Measurements from ENCODE around the gene B4GALNT2.
"Not testable (repeated sequence)": the region's sequence is repeated elsewhere in the genome, so short reads cannot be mapped to it uniquely, and the experiment has no call there.

B4GALNT2 gene

DNA sequence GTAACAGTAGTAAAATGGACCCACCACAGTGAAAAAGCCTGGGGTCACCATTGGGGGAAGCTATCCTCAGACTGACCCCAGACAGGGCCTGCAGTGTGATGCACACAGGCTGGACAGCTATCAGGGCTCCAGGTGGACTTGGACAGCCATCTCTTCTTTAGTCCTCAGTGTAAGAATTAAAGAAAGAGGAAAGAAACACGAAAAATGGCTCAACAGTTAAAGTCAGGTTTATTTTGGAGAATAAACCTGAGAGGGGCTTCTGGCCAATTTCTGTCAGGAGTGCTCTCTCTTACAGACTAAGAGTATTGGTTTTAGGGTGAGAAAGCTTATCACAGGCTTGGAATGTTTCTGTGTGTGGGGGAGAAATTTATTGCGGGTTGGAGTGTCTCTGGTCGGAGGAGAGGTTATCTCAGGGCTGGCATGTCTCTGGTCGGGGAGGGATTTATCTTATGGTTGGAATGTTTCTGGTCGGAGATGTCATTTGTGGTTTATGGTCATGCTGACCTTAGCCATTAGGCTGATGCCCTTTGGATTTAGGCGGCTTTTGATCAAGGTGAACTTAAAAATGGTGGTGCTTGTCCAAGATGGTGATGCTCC is 10.8 kb upstream of the B4GALNT2 start:
- DNase-seq (ENCODE audit: low read depth) = no peak

DNA sequence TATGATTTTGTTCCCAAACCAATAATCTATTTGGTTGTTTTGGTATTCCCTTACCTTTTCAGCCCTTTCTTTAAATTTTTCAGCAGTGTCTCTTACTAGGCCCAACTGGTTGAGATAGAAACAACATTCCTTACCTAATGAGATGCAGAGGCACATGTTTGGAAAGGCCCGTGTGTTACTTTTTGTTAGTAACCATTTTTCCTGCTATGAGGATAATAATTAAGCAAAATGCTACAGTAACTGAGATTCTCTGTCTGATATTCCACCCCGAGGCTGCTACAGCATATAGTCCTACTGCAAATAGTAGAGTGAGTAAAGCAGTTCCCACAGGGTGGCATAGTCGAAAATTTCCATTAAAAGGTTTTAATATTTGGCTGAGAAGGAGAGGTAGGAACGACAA is 10.0 kb upstream of the B4GALNT2 start:
- no peak for DNase-seq (ENCODE audit: low read depth)

DNA sequence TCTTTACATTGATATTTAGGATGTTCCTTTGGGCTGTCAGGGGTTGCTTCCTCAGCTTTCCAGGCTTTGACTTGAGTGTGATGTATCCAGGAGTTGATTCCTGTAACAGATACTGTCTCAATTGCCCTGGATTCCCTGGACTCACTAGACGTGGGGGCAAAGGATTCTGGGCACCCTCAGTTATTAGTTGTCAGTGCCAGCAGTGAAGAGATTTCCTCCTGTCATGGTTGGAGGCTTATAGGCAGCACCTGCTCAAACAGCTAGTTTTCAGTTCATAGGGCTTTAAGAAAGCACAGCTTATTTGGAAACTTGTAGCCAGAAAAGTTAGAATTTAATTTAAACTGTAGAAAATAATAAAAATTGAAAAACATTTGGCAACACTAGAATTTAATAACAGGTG is 9.5 kb upstream of the B4GALNT2 start:
- DNase-seq (ENCODE audit: low read depth) = no peak

DNA sequence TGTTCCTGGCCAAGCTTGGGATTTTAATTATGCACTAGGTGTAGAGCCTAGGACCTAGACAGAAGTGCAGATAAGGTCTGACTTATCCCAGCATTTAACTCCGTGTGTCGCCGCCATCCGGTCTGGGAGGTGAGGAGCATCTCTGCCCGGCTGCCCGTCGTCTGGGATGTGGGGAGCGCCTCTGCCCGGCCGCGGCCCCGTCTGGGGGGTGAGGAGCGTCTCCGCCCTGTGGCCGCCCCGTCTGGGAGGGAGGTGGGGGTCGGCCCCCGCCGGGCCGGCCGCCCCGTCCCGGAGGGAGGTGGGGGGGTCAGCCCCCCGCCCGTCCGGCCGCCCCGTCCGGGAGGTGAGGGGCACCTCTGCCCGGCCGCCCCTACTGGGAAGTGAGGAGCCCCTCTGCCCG is 7.1 kb upstream of the B4GALNT2 start:
- no peak for DNase-seq (ENCODE audit: low read depth)

DNA sequence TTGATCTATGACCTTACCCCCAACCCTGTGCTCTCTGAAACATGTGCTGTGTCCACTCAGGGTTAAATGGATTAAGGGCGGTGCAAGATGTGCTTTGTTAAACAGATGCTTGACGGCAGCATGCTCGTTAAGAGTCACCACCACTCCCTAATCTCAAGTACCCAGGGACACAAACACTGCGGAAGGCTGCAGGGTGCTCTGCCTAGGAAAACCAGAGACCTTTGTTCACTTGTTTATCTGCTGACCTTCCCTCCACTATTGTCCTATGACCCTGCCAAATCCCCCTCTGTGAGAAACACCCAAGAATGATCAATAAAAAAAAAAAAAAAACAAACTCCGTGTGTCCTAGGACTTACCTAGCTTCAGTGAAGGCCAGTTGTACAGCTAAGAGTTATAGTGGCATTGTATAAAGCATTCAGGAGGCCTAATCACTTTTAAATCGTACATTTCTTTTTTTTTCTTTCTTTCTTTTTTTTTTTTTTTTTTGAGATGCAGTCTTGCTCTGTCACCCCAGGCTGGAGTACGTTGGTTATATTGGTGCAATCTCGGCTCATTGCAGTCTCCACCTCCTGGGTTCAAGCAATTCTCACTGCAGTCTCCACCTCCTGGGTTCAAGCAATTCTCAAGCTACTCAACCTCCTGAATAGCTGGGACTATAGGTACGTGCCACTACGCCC is 6.2 kb upstream of the B4GALNT2 start:
- DNase-seq (ENCODE audit: low read depth) = not testable (repeated sequence)

DNA sequence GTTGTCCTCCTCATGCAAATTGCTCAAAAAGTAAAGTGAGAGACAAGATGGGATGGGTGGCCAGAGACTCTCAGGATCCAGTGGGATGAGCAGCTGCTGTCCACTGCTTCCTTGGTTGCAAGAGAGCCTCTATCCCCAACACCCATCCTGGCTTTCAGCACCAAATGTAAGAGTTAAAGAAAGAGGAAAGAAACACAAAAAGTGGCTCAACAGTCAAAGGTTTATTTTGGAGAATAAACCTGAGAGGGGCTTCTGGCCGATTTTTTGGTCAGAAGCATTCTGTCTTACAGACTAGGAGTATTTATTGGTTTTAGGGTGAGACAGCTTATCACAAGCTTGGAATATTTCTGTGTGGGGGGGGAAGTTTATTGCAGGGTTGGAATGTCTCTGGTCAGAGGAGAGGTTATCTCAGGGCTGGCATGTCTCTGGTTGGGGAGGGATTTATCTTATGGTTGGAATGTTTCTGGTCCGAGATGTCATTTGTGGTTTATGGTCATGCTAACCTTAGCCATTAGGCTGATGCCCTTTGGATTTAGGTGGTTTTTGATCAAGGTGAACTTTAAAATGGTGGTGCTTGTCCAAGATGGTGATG is 3.1 kb upstream of the B4GALNT2 start:
- DNase-seq (ENCODE audit: low read depth) = not testable (repeated sequence)

DNA sequence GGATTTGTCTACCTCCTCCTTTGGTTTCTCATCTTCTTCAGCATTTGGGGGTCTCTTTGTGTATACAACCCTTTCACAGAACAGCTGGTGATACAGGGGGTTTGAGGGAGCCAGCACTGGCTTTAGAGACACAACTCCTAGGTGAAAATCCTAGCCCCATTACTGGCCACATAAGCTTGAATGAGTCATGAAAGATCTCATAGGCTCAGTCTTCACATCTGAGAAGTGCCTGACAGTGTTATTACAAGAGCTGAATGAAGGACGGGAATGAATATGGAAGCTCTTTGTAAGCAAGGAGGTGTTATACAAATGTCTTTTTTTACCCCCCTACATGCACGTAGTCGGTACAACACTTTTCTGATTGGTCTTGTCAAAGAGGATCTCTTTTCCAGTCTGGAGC is 1.7 kb upstream of the B4GALNT2 start:
- no peak for DNase-seq (ENCODE audit: low read depth)

DNA sequence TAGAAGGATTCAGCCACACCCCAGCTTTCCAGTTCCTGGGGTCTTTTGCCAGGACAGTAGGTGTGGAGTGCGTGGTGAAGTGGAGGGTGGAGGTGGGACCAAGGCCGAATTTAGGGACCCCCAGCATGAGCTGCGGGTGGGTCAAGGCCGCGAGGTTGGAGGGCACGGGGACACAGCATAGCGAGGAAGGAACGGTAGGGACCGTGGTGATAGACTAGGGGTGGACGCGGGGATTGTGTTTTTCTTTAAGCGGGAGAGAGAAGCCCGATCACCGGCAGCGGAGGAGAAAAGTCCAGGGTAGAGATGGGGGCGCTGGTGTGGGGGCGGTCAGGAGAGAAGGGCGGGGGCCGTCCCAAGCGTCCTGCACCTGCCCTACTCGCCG is 261 bp upstream of the B4GALNT2 start:
- no peak for DNase-seq (ENCODE audit: low read depth)

DNA sequence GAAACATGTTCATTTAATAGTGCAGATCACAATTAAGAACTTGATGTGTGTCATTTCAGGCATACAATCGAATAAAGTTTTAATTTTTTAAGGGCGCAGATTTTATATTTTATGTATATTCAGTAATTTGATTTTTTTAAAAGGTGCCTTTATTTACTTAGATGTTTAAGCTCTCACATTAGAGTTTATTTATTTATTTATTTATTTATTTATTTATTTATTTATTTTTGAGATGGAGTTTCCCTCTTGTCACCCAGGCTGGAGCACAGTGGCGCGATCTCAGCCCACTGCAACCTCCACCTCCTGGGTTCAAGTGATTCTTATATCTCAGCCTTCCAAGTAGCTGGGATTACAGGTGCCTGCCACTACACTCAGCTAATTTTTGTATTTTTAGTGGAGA is 3.8 kb downstream of the B4GALNT2 start:
- no peak for DNase-seq (ENCODE audit: low read depth)

DNA sequence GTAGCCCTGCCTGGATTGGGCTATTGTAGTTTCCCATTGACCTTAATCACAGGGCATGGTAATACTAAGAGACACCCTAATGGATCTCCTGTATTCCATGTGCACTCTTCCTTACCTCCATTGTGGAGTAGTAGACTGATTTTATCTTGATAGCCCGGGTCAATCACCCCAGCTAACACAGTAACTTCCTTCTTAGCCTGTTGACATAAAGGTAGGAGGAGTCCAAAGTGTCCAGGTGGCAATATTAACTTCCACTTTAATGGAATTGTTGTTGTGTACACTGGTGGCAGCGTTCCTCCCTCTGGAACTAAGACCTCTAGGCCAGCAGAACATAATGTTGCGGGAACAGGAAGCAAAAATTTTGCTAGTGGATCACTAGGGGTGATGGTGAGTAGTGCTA is 13.1 kb downstream of the B4GALNT2 start:
- DNase-seq (ENCODE audit: low read depth) = not testable (repeated sequence)

DNA sequence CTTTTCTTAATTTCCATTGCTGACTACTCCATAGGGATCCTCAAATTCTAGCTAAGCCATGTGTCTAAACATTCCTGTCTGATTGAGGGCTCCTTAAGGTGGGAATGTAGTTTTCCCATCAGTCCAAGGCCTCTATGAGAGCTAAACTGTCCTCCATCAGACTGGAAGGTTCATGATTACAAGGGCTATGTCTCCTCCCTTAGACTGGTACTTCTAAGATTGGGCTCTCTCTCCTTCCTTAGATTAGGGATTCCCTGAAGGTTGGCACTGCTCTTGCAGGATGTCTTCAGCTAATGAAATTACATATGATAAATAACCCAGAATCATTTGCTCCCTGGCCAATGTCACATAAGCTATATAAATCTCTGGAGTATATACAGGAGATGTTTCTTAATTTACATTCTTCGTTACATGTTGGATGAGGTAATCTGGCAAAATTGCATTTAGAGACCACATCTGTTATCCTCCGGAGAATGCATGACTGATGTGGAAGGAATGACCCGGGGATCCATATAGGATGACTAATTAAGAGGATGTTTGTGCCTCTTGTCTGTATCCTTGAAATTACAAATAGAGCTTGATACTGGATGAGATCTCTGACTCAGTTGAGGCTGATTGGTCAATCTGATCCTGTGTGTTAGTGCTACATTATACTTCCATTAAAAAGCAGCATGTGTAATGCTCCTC is 14.2 kb downstream of the B4GALNT2 start:
- no peak for DNase-seq (ENCODE audit: low read depth)

DNA sequence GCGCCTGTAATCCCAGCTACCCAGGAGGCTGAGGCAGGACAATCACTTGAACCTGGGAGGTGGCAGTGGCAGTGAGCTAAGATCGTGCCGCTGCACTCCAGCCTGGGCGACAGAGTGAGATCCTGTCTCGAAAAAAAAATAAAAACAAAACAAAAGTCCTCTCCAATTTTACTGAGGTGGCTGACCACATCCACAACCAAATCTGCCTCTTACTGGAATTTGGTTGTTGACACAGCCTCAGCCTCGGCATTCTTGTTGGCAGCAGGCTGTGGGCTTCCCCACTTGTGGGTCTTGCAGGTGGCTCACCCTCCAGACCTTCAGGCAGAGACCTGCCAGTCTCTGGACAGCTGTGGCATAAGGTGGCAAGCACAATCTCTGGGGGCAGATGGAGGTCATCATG is 15.6 kb downstream of the B4GALNT2 start:
- no peak for DNase-seq (ENCODE audit: low read depth)

DNA sequence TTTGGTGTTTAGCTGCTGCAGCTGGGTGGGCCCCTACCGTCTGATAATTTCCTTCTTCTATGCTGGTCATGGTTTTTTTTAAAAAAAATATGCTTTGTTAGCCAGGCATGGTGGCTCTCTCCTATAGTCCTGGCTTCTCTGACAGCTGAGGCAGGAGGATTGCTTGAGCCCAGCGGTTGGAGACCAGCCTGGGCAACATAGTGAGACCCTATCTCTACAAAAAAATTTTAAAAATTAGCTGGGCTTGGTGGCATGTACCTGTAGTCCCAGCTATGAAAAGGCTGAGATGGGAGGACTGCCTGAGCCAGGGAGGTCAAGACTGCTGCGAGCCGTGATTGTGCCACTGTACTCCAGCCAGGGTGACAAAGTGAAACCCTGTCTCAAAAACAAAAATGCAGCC is 19.4 kb downstream of the B4GALNT2 start:
- no peak for DNase-seq (ENCODE audit: low read depth)

DNA sequence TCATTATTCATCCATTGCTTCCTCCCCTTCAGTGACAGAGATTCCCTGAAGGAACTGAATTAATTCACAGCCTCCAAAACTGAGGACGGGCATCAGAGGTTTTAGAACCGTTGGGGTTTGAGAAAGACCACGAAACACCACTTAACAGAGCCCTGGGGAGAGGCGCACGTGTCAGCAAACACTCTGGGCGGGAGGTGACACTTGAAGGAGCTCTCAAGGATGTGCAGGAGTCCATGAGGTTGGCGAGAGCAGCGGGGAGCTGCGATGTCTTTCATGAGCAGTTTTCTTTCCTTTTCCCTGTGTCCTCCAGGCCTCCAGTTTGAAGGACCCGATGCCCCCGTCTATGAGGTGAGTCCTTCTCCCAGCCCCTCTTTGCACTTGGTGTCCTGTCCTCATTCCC is 23.7 kb downstream of the B4GALNT2 start:
- no peak for DNase-seq (ENCODE audit: low read depth)

DNA sequence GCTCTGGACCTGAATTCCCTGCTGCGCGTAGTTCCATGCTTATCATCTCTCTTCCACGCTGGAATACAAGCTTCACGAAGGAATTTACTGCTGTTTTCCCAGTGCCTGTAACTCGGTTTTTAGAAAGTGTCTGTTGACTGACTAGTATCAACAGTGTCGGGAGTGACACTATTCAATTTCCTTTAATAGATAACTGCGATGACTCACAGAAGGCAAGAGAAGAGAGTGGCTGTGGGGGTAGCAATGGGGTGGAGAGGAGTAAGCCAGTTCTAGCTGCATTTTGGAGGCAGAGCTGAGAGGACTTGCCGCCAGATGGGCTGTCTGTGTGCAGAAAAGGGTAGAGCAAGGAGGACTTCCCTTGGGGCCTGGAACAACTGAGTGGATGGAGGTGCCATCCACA is 25.2 kb downstream of the B4GALNT2 start:
- DNase-seq (ENCODE audit: low read depth) = no peak

DNA sequence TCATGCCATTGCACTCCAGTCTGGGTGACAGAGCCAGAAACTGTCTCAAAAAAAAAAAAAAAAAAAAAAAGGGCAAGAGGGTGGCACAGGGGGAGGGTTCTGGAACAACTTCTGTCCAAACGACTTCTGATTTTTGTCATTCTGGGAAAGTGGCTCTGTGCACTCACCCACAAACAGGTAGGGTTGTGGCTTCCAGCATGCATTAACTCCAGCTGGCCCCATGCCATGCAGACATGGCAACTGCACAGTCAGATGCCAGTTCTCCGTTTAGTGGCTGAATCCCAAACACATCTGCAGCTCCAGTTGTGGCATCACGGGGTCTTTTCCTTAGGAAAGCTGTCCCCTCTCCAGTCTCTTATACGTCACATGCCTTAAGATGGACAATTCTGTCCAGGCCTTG is 30.3 kb downstream of the B4GALNT2 start:
- no peak for DNase-seq (ENCODE audit: low read depth)

DNA sequence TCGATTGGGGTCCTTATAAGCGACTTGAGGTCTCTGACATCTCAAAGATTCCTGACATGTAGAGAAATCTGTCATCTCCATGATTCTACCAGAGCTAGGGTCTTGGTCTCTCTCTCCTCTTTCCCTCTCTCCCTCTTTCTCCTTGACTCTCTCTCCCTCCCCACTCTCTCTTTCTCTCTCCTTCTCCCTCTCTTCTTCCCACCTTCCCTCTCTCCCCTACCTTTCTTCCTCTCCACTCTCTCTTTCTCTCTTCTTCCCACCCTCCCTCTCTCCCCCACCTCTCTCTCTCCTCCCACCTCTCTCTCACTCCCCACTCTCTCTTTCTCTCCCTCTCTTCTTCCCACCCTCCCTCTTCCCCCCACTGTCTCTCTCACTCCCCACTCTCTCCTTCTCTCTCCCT is 32.6 kb downstream of the B4GALNT2 start:
- DNase-seq (ENCODE audit: low read depth) = no peak

DNA sequence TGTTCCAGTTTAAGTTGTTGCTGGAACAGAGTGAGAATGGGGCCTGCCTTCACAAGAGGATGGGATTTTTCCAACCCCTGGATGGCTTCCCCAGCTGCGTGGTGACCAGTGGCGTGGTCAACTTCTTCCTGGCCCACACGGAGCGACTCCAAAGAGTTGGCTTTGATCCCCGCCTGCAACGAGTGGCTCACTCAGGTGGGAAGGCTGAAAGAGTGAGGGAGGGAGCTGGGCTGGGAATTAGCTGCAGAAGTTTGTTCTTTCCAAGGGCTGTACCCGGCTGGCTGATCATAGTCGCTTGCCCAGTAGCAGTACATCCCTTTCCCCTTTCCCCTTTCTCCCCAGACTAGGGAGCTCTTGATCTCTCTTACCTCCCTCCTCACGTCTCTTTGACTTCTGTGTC is 36.1 kb downstream of the B4GALNT2 start:
- DNase-seq (ENCODE audit: low read depth) = no peak

DNA sequence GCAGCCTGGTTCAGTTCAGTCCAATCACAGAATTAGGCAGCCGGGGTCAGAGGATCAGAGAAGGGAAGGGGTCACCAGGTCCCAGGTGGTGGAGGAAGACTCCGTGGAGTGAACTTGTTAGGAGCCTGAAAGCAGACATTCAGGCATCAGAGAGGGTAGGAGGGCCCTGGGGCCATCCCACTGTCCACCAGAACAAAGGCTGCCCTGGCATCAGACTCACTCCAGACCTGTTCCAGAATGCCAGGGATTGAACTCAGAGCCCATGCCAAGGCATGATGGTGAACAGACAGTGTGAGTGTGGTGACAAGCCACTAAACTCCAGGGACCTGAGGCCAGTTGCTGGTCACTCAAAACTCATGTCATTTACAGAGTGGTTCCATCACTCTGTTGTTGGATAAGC is 37.6 kb downstream of the B4GALNT2 start:
- DNase-seq (ENCODE audit: low read depth) = no peak

DNA sequence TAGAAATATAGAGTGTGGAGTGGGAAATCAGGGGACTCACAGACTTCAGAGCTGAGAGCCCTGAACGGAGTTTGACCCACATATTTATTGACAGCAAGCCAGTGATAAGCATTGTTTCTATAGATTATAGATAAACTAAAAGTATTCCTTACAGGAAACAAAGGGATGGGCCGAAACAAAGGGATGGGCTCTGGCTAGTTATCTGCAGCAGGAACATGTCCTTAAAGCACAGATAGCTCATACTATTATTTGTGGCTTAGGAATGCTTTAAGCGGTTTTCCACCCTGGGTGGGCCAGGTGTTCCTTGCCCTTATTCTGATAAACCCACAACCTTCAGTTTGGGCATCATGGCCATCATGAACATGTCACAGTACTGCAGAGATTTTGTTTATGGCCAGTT is 38.1 kb downstream of the B4GALNT2 start:
- not testable (repeated sequence) for DNase-seq (ENCODE audit: low read depth)

DNA sequence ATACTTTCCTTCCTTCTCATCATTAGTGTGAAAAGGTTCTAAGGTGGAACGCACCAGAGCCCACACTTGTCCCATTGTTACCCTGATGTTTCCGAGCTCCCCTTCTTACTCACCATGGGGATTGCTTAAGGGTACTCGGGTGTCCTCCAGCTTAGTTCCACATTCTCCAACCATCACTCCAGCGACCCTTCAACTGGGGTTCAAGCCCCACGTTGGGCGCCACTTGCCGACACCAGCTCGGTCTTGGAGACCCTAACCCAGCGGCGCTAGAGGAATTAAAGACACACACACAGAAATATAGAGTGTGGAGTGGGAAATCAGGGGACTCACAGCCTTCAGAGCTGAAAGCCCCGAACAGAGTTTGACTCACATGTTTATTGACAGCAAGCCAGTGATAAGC is 43.4 kb downstream of the B4GALNT2 start:
- not testable (repeated sequence) for DNase-seq (ENCODE audit: low read depth)

DNA sequence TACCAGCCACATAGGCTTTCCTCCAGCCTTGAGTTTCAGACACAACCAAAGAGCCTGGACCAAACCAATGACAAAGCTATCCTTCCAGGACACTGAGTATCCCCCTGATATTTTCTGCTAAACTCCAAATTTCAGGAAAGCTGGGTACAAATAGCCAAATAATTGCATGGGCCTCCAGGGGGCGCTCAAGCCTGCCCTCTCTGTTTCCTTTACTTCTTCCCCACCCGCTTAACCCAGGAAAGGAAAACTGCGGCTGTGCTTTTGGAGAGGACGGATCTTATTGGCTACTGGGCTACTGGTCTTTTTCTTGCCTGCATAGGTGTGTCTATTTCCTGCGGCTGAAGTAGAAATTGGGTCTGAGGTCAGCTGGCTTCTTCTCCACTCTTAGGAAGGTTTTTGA is 47.7 kb downstream of the B4GALNT2 start:
- peak; percentile 7 for DNase-seq (ENCODE audit: low read depth)

DNA sequence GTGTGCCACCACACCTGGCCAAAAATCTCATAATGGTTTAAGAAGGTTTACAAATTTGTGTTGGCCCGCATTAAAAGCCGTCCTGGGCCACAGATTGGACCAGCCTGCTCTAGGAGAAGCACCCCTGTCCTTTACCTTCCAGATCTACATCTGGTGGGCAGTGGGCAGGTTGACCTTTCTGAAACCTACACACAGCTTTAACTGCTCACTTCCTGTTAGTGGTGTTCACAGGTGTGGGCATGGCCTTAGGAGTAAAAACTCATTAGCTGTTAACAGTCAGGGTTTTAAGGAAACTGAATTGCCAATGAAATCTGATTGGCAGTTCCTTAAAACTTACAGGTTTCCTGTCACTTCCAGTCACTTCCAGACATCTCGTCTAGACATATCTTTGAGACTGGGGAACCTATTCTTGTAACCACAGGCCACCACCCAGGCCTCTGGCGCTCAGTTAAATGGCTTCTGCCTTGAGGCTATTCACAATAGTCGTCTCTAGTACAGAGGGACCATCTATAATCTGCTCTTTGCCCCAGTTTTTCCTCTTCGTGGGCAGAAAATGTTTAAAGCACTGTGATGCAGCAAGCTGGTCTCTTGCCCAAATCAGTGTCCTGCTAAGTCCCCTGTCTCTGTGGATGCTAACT is 48.5 kb downstream of the B4GALNT2 start:
- DNase-seq (ENCODE audit: low read depth) = no peak

Data from CMK (cell line).